NCI-H2196 (cell line): ENCODE measurements around the gene TDRD1.

ENCODE experiments used
- DNase-seq: peaks from one replicate; lab custom pipeline; 2025; ENCODE audit not compliant: unreplicated experiment; lab: John Stamatoyannopoulos, UW

TDRD1 gene

GRCh38 chr10:114265392-114266053, 86.4 kb downstream of the TDRD1 start:
- DNase-seq = no peak

GRCh38 chr10:114266521-114266920, 87.4 kb downstream of the TDRD1 start:
- peak; percentile 59 for DNase-seq

GRCh38 chr10:114271075-114271778, 92.1 kb downstream of the TDRD1 start:
- DNase-seq = no peak

GRCh38 chr10:114271779-114272167, 92.6 kb downstream of the TDRD1 start:
- DNase-seq = no peak

- no peak for DNase-seq
These were observed 93.5 kb downstream of the TDRD1 start for GRCh38 chr10:114272696-114273095.

GRCh38 chr10:114273910-114274309, 94.8 kb downstream of the TDRD1 start:
- DNase-seq = no peak

- no peak for DNase-seq
These were observed 95.7 kb downstream of the TDRD1 start for GRCh38 chr10:114274616-114275453.

GRCh38 chr10:114276066-114276465, 96.9 kb downstream of the TDRD1 start:
- no peak for DNase-seq

- no peak for DNase-seq
These were observed 97.5 kb downstream of the TDRD1 start for GRCh38 chr10:114276671-114277070.

- no peak for DNase-seq
These were observed 99.2 kb downstream of the TDRD1 start for GRCh38 chr10:114278140-114278883.

GRCh38 chr10:114278884-114279191, 99.7 kb downstream of the TDRD1 start:
- DNase-seq = no peak

- DNase-seq = no peak
These were observed 100.1 kb downstream of the TDRD1 start for GRCh38 chr10:114279289-114279688.

- DNase-seq = no peak
These were observed 100.9 kb downstream of the TDRD1 start for GRCh38 chr10:114279901-114280644.

GRCh38 chr10:114281006-114281405, 101.9 kb downstream of the TDRD1 start:
- DNase-seq = no peak

- DNase-seq = no peak
These were observed 102.3 kb downstream of the TDRD1 start for GRCh38 chr10:114281461-114281860.
